Measurements from ENCODE around the gene ADAMTS9.

- TF ChIP-seq POLR2AphosphoS5 (IDR thresholded peaks at IDR 0.05; ENCODE audit: low read depth, low read length) = no peak
- no peak for TF ChIP-seq TAF1 (IDR thresholded peaks at IDR 0.05; ENCODE audit: borderline replicate concordance, low read depth, low read length)
Observed at GRCh38 chr3:64685800-64686445, 1.9 kb downstream of the ADAMTS9 start.
